ENCODE results near the gene GNG3.

The GNG3 gene

GRCh38 chr11:62705880-62706849, 1.3 kb upstream of the GNG3 start:
- DNase-seq (ENCODE audit: extremely low read depth, low read depth) = peak; percentile 87
- no peak for TF ChIP-seq CTCF (IDR thresholded peaks at IDR 0.05; ENCODE audit: low read depth, low read length)

GRCh38 chr11:62706850-62707247, 627 bp upstream of the GNG3 start:
- TF ChIP-seq CTCF (IDR thresholded peaks at IDR 0.05; ENCODE audit: low read depth, low read length) = no peak
- DNase-seq (ENCODE audit: extremely low read depth, low read depth) = no peak

- TF ChIP-seq CTCF (IDR thresholded peaks at IDR 0.05; ENCODE audit: low read depth, low read length) = no peak
- no peak for DNase-seq (ENCODE audit: extremely low read depth, low read depth)
Measured at GRCh38 chr11:62708392-62708791, 916 bp downstream of the GNG3 start.

GRCh38 chr11:62708793-62709192, 1.3 kb downstream of the GNG3 start:
- TF ChIP-seq CTCF (IDR thresholded peaks at IDR 0.05; ENCODE audit: low read depth, low read length) = no peak
- no peak for DNase-seq (ENCODE audit: extremely low read depth, low read depth)

GRCh38 chr11:62709247-62710000, 1.9 kb downstream of the GNG3 start:
- DNase-seq (ENCODE audit: extremely low read depth, low read depth) = peak; percentile 92
- no peak; the same call in none of the 2 replicates for TF ChIP-seq CTCF (IDR thresholded peaks at IDR 0.05; ENCODE audit: low read depth, low read length)

GRCh38 chr11:62710001-62710345, 2.5 kb downstream of the GNG3 start:
- DNase-seq (ENCODE audit: extremely low read depth, low read depth) = no peak
- no peak for TF ChIP-seq CTCF (IDR thresholded peaks at IDR 0.05; ENCODE audit: low read depth, low read length)

- no peak for TF ChIP-seq CTCF (IDR thresholded peaks at IDR 0.05; ENCODE audit: low read depth, low read length)
- no peak for DNase-seq (ENCODE audit: extremely low read depth, low read depth)
Measured at GRCh38 chr11:62712276-62712812, 4.9 kb downstream of the GNG3 start.

Measured in AG09319 (cell line).